AG09309 (cell line): ENCODE measurements around the gene PLEKHA5.
"Not testable (repeated sequence)": the region's sequence is repeated elsewhere in the genome, so short reads cannot be mapped to it uniquely, and the experiment has no call there.

Source experiments
- DNase-seq: peaks from one replicate; pipeline ENCODE4 v3.0.0-alpha.2; 2010; ENCODE audit warnings: low read depth
- H3K4me3 ChIP-seq: 2 replicates; pipeline ENCODE4 v1.5.1; 2011; ENCODE audit warnings: mild to moderate bottlenecking, low read depth, low read length, moderate library complexity; ENCODE audit not compliant: control insufficient read depth
- TF ChIP-seq, protein P1 (sequence below): IDR thresholded peaks from 2 replicates; pipeline ENCODE4 v1.5.1; 2011; ENCODE audit warnings: mild to moderate bottlenecking, low read depth, low read length, inconsistent platforms; ENCODE audit not compliant: insufficient read depth, control insufficient read depth; ENCODE audit errors: missing control alignments

PLEKHA5 gene

DNA sequence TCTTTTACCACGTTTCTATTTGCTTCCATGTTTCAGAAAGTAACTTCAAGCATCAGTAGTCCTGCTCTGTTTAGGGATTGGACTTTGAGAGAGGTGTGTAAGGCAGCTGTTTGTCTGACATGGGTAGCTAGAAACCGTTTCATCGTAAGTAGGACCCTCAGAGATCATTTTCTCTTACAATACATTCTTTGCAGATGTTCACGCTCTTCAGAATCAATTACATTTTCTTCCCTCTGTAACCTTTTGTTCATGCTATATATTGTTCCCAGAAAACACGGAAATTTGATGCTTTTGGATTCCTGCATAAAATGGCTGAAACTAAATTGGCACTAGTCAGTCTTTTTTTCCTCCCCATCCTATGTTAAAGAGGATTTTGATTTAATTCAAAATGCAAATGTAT, 247.2 kb downstream of the PLEKHA5 start:
- TF ChIP-seq, protein P1, sequence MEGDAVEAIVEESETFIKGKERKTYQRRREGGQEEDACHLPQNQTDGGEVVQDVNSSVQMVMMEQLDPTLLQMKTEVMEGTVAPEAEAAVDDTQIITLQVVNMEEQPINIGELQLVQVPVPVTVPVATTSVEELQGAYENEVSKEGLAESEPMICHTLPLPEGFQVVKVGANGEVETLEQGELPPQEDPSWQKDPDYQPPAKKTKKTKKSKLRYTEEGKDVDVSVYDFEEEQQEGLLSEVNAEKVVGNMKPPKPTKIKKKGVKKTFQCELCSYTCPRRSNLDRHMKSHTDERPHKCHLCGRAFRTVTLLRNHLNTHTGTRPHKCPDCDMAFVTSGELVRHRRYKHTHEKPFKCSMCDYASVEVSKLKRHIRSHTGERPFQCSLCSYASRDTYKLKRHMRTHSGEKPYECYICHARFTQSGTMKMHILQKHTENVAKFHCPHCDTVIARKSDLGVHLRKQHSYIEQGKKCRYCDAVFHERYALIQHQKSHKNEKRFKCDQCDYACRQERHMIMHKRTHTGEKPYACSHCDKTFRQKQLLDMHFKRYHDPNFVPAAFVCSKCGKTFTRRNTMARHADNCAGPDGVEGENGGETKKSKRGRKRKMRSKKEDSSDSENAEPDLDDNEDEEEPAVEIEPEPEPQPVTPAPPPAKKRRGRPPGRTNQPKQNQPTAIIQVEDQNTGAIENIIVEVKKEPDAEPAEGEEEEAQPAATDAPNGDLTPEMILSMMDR = no peak
- no peak overlapping the region for H3K4me3 ChIP-seq
- DNase-seq = no peak

DNA sequence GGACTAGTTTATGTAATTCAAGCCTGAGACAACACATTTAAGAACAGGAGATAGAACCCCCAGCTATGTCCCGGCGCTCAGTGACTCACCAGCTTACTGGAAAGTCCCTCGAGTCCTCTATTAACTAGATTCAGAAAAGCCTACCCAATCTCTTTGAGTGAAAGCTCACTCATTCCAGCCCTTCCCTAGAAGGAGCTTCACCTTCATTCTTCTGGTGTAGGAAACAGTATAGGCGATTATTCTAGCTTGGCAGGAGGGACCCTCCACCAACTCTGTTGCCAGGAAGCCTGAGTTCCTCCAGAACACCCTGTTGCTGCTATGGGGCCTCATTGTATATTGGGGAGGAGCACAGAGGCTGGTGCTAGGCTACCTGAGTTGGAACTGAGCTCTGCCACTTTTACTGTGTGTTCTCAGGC, 252.6 kb downstream of the PLEKHA5 start:
- no peak overlapping the region for H3K4me3 ChIP-seq
- DNase-seq = peak; percentile 67
- TF ChIP-seq, protein P1 = no peak

DNA sequence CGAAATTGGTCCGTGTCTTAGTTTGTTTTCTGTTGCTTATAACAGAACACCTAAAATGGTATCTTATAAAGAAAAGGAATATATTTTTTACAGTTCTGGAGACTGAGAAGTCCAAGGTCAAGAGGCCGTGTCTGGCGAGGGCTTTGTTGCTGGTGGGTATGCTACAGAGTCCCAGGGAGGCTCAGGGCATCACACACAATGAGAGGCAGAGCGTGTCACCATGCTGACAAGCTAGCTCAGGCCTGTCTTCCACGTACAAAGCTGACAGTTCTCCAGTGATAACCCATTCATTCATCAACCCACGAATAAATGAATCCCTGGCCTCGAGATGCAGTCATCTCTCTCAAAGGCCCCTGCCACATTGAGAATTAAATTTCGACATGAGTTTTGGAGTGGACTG, 253.0 kb downstream of the PLEKHA5 start:
- DNase-seq = no peak
- TF ChIP-seq, protein P1 = no peak
- no peak overlapping the region for H3K4me3 ChIP-seq

DNA sequence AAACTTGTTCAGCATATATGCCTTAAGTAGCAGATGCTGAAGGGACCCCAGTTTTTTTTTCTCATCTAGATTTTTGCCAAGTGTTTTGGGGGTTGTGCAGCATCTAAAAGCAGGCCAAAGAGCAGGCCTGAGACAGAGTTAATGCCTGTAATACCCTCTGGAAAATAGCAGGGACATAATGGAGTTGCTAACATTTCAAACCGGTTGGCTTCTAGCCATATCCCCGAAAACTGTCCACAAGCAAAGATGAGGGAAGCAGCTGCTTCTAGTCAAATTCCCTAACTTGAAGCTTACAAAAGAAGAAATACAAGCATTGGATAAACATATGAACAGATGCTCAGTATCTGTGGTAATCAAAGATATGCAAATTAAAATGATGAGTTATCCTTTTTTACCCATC, 257.6 kb downstream of the PLEKHA5 start:
- no peak for DNase-seq
- H3K4me3 ChIP-seq = no peak overlapping the region
- TF ChIP-seq, protein P1 = no peak

DNA sequence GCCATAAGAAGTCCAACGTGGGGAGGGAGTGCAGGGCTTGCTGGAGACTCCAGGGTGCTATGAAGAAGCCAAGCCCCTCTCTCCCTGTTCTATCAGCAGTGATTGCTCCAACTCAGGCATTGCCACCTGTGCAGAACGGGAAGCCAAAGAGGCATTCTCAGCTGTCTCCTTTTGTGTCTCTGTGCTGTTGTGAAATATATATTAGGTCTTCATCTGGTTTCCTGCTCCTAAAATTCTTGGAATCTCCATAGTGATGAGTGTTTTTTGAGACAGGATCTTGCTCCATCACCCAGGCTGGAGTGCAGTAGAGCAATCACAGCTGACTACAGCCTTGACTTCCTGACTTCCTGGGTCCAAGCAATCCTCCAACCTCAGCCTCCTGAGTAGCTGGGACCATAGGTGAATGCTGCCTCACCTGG, 258.6 kb downstream of the PLEKHA5 start:
- TF ChIP-seq, protein P1 = no peak
- H3K4me3 ChIP-seq = no peak overlapping the region
- peak; percentile 10 for DNase-seq

DNA sequence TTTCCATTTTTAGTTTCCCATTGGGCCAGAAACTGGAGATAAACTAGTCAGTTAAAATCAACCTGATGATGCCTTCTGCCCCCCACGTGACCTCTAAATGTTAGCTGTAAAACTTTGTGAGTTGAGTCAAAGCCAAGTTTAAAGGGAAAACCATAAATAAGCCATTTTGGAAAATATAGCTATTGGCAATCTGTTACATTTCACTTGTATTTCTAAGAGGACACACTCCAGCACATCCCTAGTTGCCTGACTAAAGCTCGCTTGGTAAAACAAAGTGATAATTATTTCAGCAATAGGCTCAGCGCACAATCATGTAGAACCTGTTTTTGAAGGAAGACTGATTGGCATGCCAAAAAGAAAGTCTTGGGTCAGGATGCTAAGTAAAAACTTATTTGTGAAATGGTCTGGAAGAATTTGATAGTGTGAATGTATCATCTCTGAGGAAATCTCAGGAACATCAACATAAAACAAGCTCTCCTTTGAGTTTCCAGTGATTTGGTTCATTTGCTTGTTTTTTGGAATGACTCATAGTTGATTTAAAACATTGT, 260.6 kb downstream of the PLEKHA5 start:
- TF ChIP-seq, protein P1 = no peak
- H3K4me3 ChIP-seq = no peak overlapping the region
- DNase-seq = no peak

DNA sequence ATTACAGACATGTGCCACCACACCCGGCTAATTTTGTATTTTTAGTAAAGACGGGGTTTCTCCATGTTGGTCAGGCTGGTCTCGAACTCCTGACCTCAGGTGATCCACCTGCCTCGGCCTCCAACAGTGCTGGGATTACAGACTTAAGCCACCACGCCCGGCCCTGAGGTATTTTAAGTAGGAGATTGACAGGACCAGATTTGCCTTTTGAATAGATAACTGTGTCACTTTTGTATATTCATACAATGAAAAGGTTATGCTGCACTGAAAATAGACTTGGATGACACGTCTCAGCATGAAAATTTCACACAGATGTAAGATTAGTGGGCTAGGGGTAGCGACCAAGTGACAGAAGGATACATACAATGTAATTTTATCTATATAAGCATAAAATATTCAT, 263.1 kb downstream of the PLEKHA5 start:
- H3K4me3 ChIP-seq, DNase-seq: not testable (repeated sequence)
